NCI-H1417 (cell line): ENCODE data around the gene ANGPTL4.
A peak's percentile ranks its signal among the peaks of the same experiment; 100 is the strongest.
"Not testable (repeated sequence)": the region's sequence is repeated elsewhere in the genome, so short reads cannot be mapped to it uniquely, and the experiment has no call there.

Source experiments
- DNase-seq, 3 experiments: peaks; one replicate each; lab custom pipeline; 2025; lab: John Stamatoyannopoulos, UW

ANGPTL4 gene

GRCh38 chr19:8361921-8362793 lies 1.8 kb upstream of the ANGPTL4 start:
- peak in 1 of 3 experiments; percentile 27 for DNase-seq

- DNase-seq, result no peak
Observed at GRCh38 chr19:8366121-8366581, 2.2 kb downstream of the ANGPTL4 start.

GRCh38 chr19:8366961-8367326 lies 3.0 kb downstream of the ANGPTL4 start:
- DNase-seq, result no peak

GRCh38 chr19:8367327-8368001 lies 3.5 kb downstream of the ANGPTL4 start:
- peak; percentile 10 to 62 (median 20) for DNase-seq

GRCh38 chr19:8370176-8371010 lies 6.4 kb downstream of the ANGPTL4 start:
- no peak for DNase-seq

GRCh38 chr19:8371011-8371804 lies 7.3 kb downstream of the ANGPTL4 start:
- no peak for DNase-seq

GRCh38 chr19:8373867-8374813 lies 10.2 kb downstream of the ANGPTL4 start:
- no peak for DNase-seq

GRCh38 chr19:8375766-8376165 lies 11.8 kb downstream of the ANGPTL4 start:
- DNase-seq, result not testable (repeated sequence)

GRCh38 chr19:8376373-8376974 lies 12.5 kb downstream of the ANGPTL4 start:
- DNase-seq, result not testable (repeated sequence)

- DNase-seq, result no peak
Observed at GRCh38 chr19:8377598-8377997, 13.6 kb downstream of the ANGPTL4 start.

- DNase-seq, result not testable (repeated sequence)
Observed at GRCh38 chr19:8379156-8379891, 15.4 kb downstream of the ANGPTL4 start.

GRCh38 chr19:8384569-8384968 lies 20.6 kb downstream of the ANGPTL4 start:
- DNase-seq, result not testable (repeated sequence)

- not testable (repeated sequence) for DNase-seq
Observed at GRCh38 chr19:8385103-8385502, 21.1 kb downstream of the ANGPTL4 start.

- DNase-seq, result peak in 1 of 3 experiments; percentile 8
Observed at GRCh38 chr19:8385566-8385965, 21.6 kb downstream of the ANGPTL4 start.

- not testable (repeated sequence) for DNase-seq
Observed at GRCh38 chr19:8386419-8386818, 22.5 kb downstream of the ANGPTL4 start.

- no peak for DNase-seq
Observed at GRCh38 chr19:8386990-8387389, 23.0 kb downstream of the ANGPTL4 start.

- peak in 2 of 3 experiments; percentile 16 to 62 for DNase-seq
Observed at GRCh38 chr19:8387688-8388611, 24.0 kb downstream of the ANGPTL4 start.

- no peak for DNase-seq
Observed at GRCh38 chr19:8388612-8388958, 24.6 kb downstream of the ANGPTL4 start.
